SJSA1 (cell line): ENCODE data around the gene TANK. TPM values are rescaled to one million over a fixed set of nuclear protein-coding genes. Genes with fewer than 3 reads are reported as not detected.
A peak's percentile ranks its signal among the peaks of the same experiment; 100 is the strongest.
"Not testable (repeated sequence)": the region's sequence is repeated elsewhere in the genome, so short reads cannot be mapped to it uniquely, and the experiment has no call there.

ENCODE experiments used
- DNase-seq, 2 experiments: peaks; one replicate each; pipeline ENCODE4 v3.0.0-alpha.2; 2015 to 2020; ENCODE audit warnings: low spot score in 2 of 2, low read depth in 1 of 2
- H3K27ac ChIP-seq: fragments of 250-450 bp; sonication (Bioruptor Pico); 2 replicates; pipeline ENCODE4 v1.5.1; 2020; ENCODE audit warnings: mild to moderate bottlenecking, moderate library complexity
- H3K27me3 ChIP-seq: fragments of 250-450 bp; sonication (Bioruptor Pico); replicated peaks from 2 replicates; pipeline ENCODE4 v1.5.1; 2020; ENCODE audit warnings: mild to moderate bottlenecking, moderate library complexity
- H3K36me3 ChIP-seq: fragments of 250-450 bp; sonication (Bioruptor Pico); 2 replicates; pipeline ENCODE4 v1.5.1; 2020; ENCODE audit warnings: mild to moderate bottlenecking
- H3K4me1 ChIP-seq: fragments of 250-450 bp; sonication (Bioruptor Pico); replicated peaks from 2 replicates; pipeline ENCODE4 v1.6.1; 2021; ENCODE audit warnings: mild to moderate bottlenecking
- H3K4me3 ChIP-seq: fragments of 250-450 bp; sonication (Bioruptor Pico); 2 replicates; pipeline ENCODE4 v1.5.1; 2020; ENCODE audit warnings: mild to moderate bottlenecking
- H3K9me3 ChIP-seq: fragments of 250-450 bp; sonication (Bioruptor Pico); replicated peaks from 2 replicates; pipeline ENCODE4 v1.5.1; 2020; ENCODE audit warnings: mild to moderate bottlenecking
- total RNA-seq: library from RNA; depleted of rRNA; stranded (reverse); fragments of >200 nt; shearing (Covaris generic); gene quantifications from 2 replicates; pipeline ENCODE4 v1.2.3, GENCODE V29; 2014

Gene TANK
- total RNA-seq, 1 experiment from 2014 or later = 106 TPM

DNA sequence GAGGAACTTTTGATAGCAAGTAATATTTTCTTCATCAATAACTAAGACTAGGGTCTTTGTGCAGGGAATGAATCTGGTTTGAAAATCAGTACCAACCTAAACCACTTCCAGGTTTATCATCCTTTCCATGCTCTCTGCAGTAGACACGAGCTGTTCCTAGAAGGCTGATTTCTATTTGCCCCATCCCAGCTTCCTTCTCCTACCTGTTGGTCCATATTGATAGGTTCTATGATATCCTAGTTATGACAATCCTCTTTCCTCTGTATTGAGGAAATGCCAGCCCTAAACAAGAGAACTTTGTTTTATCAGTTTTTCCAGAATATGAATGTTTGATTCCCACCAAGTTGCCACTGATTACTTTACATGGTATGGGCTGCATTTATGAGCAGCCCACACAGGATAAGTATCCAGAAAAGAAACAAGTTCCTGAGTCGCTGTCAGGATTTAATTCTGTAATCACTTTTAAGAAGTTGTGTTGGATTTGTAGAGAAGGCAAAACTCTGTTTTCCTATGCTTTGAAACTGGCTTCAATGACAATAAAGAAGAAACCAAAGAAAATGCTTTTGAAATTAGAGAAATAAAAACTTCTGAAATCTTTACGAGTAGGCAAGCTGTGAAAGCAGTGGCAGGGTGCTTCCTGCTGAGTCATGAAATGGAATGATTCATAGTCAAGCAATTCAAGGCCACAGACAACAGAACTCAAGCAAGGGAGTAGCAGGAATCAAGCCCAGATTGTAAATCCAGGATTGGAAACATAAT is 37.3 kb upstream of the TANK start:
- no peaks in the 10 kb centered on the region for H3K9me3 ChIP-seq
- peak overlapping the region; percentile 90 for H3K27ac ChIP-seq
- H3K36me3 ChIP-seq = no peaks in the 10 kb centered on the region
- H3K4me1 ChIP-seq = peaks cover 32% of the 10 kb centered on the region
- peak overlapping the region; percentile 13 for H3K4me3 ChIP-seq
- H3K27me3 ChIP-seq = no peaks in the 10 kb centered on the region
- DNase-seq = peak; percentile 71 to 93

DNA sequence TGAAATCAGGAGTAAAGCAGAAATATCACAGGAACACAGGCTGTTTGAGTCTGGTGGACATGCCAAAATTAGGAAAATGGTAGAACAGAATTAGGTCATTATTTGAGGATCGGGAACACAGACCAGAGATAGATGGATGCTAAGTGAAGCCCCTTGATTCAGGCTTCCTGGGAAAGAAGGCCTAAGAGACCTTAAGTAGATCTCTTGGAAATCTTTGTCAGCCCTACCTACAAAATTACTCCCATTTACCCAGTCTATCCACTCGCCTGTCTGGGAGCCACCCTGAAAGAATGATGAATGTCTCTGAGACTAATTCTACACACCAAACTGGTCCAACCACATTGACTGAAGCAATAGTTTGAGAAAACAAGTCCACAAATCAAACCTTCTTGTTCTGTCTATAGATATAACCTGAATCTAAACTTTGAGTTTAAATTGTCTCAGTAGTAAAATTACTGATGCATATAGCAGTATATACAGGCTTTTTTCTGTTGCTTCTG is 36.6 kb upstream of the TANK start:
- Histone ChIP-seq H3K36me3 (no peaks in the 10 kb centered on the region), H3K4me1 (peaks cover 32% of the 10 kb centered on the region), H3K27ac (peak overlapping the region; percentile 90), H3K9me3 (no peaks in the 10 kb centered on the region), H3K4me3 (no peak overlapping the region), H3K27me3 (no peaks in the 10 kb centered on the region)
- DNase-seq = no peak

DNA sequence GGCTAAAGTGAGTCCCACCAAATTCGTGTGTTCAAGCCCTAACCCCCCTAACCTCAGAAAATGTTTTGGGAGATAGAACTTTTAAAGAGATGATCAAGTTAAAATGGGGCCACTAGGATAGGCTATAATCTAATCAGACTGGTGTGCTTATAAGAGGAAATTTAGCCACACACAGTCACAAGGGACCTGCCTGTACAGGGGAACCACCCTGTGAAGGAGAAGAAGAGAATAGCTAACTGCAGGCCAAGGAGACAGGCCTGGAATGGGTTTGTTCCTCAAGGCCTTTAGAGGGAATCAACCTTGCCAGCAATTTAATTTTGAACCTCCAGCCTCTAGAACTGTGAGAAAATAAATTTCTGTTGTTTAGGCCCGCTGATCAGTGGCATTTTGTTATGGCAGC is 36.0 kb upstream of the TANK start:
- H3K27me3 ChIP-seq = no peaks in the 10 kb centered on the region
- H3K27ac ChIP-seq = peak overlapping the region; percentile 90
- H3K36me3 ChIP-seq = no peaks in the 10 kb centered on the region
- peak in 1 of 2 experiments; percentile 21 for DNase-seq
- no peak overlapping the region for H3K4me3 ChIP-seq
- H3K9me3 ChIP-seq = no peaks in the 10 kb centered on the region
- H3K4me1 ChIP-seq = peaks cover 32% of the 10 kb centered on the region

DNA sequence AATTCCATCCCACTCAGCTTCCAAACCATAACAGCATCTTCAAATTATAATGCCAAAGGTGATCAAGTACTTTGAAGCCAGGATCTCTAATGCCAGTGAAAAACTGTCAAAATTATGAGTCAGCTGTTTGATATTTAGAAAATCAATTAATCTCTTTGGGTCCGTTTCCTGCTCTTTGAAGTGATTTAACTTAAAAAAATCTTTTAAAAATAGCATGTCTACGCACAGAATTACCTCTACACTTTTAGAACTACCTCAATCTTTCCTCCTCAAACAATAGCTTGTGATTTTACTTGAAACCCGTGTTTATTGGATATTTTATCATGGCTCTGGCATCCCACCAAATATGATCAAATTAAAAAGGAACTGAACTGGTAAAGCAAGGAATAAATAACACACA is 31.3 kb upstream of the TANK start:
- DNase-seq = no peak
- Histone ChIP-seq H3K9me3 (no peaks in the 10 kb centered on the region), H3K27ac (no peak overlapping the region), H3K27me3 (no peaks in the 10 kb centered on the region), H3K4me1 (peaks cover 11% of the 10 kb centered on the region), H3K36me3 (no peaks in the 10 kb centered on the region), H3K4me3 (no peak overlapping the region)

DNA sequence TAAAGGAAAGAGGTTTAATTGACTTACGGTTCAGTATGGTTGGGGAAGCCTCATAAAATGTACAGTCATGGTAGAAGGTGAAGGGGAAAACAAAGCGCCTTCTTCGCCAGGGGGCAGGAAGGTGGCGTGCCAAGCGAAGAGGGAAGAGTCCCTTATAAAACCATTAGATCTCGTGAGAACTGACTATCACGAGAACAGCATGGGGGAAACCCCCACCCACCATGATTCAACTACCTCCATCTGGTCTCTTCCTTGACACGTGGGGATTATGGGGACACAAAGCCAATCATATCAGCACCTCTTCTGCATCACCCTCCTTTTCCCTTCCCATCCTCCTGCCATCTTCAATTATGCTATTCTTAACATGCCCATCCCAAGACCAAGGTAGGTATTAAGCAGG is 29.9 kb upstream of the TANK start:
- DNase-seq = no peak
- Histone ChIP-seq H3K36me3 (no peaks in the 10 kb centered on the region), H3K4me3 (no peak overlapping the region), H3K9me3 (no peaks in the 10 kb centered on the region), H3K27me3 (no peaks in the 10 kb centered on the region), H3K4me1 (peaks cover 9% of the 10 kb centered on the region), H3K27ac (no peak overlapping the region)

DNA sequence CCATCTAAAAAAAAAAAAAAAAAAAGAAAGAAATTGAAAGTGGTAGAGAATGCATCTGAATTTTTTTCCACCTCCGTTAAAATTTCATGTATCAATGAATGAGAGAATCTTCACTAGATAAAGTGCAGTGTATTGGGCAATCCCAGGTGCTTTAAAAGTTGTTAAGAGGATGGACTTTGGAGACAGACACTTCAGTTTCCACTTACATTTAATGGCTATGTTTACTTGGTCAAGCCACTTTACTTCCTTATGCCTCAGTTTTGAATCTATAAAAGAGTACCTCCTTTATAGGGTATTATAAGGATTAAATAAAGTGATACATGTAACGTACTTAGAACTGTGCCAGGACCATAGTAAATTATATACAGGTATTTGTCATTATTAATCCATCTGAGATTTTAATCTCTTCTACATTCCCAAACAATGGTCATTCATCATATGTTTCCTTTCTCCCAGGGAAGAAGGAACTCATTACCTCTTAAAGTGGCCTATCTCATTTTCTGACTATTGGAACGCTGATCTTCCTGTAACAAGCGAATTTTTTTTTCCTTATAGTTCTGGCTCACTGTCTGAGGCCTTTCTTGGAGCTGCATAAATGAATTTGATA is 29.1 kb upstream of the TANK start:
- Histone ChIP-seq H3K9me3 (no peaks in the 10 kb centered on the region), H3K4me3 (no peak overlapping the region), H3K36me3 (no peaks in the 10 kb centered on the region), H3K27me3 (no peaks in the 10 kb centered on the region), H3K27ac (no peak overlapping the region), H3K4me1 (peaks cover 17% of the 10 kb centered on the region)
- no peak for DNase-seq

DNA sequence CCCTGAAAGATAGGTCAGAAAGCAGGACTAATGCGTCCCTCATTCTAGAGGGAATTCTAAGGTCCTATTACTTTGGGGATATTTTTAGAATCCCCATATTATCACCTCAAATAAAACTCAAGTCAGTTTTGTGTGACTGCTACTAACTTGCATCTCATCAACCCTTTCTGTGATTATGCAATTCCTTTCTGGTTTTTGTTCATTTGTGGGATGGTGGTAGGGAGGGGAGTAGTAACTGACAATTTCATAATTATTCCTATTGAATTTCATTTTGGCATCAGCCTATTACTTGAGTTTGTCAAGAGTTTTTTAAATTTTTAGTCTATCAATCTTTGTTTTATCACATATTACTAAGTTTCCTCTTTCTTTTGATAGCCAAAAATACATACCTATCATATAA is 28.4 kb upstream of the TANK start:
- Histone ChIP-seq H3K4me1 (peaks cover 24% of the 10 kb centered on the region), H3K27me3 (no peaks in the 10 kb centered on the region), H3K9me3 (no peaks in the 10 kb centered on the region), H3K4me3 (no peak overlapping the region), H3K36me3 (no peaks in the 10 kb centered on the region), H3K27ac (no peak overlapping the region)
- DNase-seq = no peak

DNA sequence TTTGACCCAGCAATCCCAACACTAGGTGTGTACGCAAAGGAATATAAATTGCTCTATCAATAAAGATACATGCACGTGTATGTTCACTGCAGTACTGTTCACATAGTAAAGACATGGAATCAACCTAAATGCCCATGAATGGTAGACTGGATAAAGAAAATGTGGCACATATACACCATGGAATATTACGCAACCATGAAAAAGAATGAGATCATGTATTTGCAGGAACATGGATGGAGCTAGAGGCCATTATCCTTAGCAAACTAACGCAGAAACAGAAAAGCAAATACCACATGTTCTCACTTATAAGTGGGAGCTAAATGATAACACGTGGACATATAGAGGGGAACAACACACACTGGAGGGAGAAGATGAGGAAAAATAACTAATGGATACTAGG is 27.8 kb upstream of the TANK start:
- peaks cover 29% of the 10 kb centered on the region for H3K4me1 ChIP-seq
- not testable (repeated sequence) for H3K4me3 ChIP-seq, DNase-seq, H3K27ac ChIP-seq, H3K27me3 ChIP-seq, H3K36me3 ChIP-seq, H3K9me3 ChIP-seq

DNA sequence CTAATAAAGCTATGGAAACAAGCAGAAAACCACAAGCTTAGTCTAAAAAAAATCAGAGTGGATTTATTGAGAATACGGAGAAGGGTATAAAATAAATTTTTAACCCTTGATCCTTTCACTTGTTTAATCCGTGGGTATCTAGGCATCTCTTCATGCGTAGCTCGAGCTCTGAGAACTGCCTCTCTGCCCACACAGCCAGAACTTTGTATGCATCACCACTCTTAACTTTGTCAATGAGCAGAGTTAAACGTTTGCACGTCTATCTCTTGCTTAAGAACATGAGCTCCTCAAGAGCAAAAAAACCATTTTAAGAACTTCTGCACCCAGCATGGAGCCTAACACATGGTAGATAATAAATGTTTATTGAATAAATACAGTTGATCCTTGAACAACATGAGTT is 26.9 kb upstream of the TANK start:
- no peaks in the 10 kb centered on the region for H3K36me3 ChIP-seq
- peaks cover 36% of the 10 kb centered on the region for H3K4me1 ChIP-seq
- H3K9me3 ChIP-seq = no peaks in the 10 kb centered on the region
- H3K27me3 ChIP-seq = no peaks in the 10 kb centered on the region
- H3K27ac ChIP-seq = no peak overlapping the region
- no peak overlapping the region for H3K4me3 ChIP-seq
- DNase-seq = no peak

DNA sequence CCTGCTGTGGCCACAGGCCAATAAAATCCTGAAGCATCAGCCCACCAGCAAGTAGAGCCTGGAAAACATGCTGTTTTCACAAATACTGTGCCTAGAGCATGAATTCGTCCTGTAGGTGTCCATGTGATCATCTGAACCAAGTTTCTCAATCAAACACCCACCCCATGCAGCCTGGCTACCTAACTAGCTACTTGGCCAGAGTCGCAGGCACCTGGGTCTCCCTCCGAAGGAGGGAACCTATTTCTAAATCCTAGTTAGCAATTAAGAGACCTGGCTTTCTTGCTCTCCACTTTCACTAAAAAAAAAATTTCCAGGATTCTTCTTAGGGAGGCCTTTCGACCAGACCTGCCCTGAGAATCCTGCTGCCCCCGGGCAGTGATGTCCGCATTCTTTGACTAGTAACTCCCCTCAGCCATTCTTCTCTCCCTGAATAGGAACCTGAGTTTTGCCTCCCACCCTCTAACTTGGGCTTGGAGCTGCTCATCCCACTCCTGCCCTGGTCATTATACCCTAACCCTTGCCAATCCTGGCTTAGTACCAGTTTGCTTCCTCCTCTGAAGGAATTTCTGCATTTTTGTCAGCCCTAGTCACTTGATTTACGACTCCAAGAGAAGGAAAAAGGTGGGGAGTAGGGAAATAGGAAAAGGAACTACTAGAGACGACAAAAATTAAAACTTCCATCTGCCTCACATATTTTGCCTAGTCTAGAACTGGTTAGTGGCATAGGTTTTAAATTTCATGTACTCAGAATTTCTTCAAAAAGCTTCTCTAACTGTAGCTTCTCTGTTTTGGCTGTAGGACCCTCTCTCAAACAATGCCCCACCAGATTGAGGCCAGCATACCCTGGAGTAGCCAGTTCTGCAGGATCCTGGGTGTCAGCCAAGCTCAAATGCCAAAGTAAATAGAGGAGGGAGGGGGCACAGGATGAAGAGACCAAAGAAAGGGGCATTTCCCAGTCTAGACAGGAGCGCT is 25.4 kb upstream of the TANK start:
- no peak overlapping the region for H3K4me3 ChIP-seq
- peaks cover 51% of the 10 kb centered on the region for H3K4me1 ChIP-seq
- H3K27me3 ChIP-seq = no peaks in the 10 kb centered on the region
- no peak overlapping the region; the same call in 1 of the 2 replicates for H3K27ac ChIP-seq
- no peaks in the 10 kb centered on the region for H3K9me3 ChIP-seq
- DNase-seq = peak in 1 of 2 experiments; percentile 44
- no peaks in the 10 kb centered on the region for H3K36me3 ChIP-seq

DNA sequence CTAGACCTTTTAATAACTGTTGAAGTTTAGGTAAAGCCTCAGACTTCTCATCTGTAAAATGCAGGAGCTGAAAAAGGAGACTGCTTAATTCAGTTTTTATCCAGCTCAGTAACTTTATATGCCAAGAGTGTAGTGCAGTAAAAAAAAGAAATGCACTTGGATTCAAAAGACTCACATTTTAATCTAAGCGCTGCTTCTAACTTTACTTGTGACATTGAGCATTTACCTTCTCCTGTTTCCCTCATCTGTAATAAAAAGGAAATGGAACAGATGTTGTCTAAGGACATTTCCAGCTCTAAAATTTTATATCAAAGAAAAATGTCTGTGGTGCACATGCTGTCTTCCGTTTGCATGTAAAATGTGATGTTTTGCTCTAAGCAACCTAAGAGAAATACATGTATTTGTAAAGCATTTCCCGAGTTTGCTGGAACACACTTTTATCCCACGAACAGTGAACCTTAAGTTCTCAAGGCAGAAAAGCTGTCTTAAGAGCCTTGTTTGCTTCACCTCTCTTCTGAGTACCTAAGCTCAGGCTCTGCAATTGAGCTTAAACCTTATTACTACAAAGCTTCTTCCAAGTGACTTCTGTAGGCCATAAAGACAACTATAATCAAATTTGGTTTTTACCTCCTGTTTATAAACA is 24.2 kb upstream of the TANK start:
- Histone ChIP-seq H3K27ac (peak overlapping the region; percentile 79), H3K36me3 (no peaks in the 10 kb centered on the region), H3K9me3 (no peaks in the 10 kb centered on the region), H3K4me3 (no peak overlapping the region), H3K27me3 (no peaks in the 10 kb centered on the region), H3K4me1 (peaks cover 55% of the 10 kb centered on the region)
- DNase-seq = peak in 1 of 2 experiments; percentile 31

DNA sequence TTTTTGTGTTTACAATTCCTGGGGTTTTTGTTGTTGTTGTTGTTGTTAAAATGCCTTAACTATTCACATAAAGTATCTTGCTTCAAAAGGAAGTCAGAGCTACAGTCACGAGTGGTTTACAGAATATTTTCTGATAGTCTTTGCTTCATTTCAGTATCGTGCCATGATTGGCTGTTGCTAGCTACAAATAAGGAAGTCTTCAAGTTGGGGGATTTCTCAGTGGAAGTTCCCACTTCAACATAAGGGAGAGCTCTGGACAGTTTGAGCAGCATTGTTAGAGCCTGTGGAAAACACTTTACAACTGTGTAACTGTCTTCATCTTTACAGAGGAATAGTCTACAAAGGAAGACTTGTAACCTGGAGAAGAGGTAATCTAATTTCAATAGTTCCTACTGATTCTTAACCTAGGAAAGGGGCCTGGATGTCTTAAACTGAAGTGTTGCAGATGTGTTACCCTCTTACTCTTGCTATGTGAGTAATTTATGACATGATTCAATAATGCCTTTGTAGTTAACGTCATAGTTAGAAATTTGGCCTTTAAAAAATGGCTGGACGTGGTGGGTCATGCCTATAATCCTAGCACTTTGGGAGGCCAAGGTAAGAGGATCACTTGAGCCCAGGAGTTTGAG is 23.4 kb upstream of the TANK start:
- H3K36me3 ChIP-seq = no peaks in the 10 kb centered on the region
- no peaks in the 10 kb centered on the region for H3K27me3 ChIP-seq
- peak overlapping the region; percentile 79 for H3K27ac ChIP-seq
- H3K4me1 ChIP-seq = peaks cover 55% of the 10 kb centered on the region
- peak overlapping the region; percentile 21 for H3K4me3 ChIP-seq
- peak in 1 of 2 experiments; percentile 79 for DNase-seq
- H3K9me3 ChIP-seq = no peaks in the 10 kb centered on the region

DNA sequence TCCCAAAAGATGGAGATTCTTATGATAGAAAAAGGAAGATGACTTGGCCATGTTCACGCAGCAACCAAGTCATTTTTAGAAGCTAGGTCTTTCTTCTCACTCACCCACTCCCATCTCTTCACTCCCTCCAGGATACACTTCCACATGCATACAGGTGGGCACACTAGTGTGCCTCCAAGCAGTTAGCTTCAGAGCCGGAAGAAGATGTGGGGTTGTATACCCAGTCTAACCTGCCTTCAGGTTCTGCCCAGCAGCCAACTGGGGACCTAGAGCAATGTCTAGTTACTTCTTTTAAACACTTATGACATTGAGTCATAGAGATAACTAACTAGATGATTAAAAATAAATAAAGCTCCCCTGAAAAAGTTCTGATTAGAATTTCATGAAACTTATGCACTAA is 21.8 kb upstream of the TANK start:
- H3K4me3 ChIP-seq = no peak overlapping the region
- H3K36me3 ChIP-seq = no peaks in the 10 kb centered on the region
- no peaks in the 10 kb centered on the region for H3K9me3 ChIP-seq
- H3K27me3 ChIP-seq = no peaks in the 10 kb centered on the region
- no peak overlapping the region for H3K27ac ChIP-seq
- H3K4me1 ChIP-seq = peaks cover 55% of the 10 kb centered on the region
- peak in 1 of 2 experiments; percentile 15 for DNase-seq
